Psoas muscle (tissue), 8 donors: ENCODE data around the gene CSPG5. TPM values are rescaled to one million over a fixed set of nuclear protein-coding genes. Genes with fewer than 3 reads are reported as not detected.
A peak's percentile ranks its signal among the peaks of the same experiment; 100 is the strongest.

Experiments
- ATAC-seq, 4 donors: fragments of 200-7000 bp; cut with Tn5 transposase; one replicate each; pipeline ENCODE4 v1.9.1; 2020; ENCODE audit warnings: moderate library complexity in 3 of 4, mild to moderate bottlenecking in 2 of 4
- DNase-seq, 2 donors: peaks; one replicate each; pipeline ENCODE4 v3.0.0-alpha.2; 2020
- H3K27ac ChIP-seq: fragments of 200-600 bp; one replicate; pipeline ENCODE4 v1.8.0; 2022
- H3K27me3 ChIP-seq, 3 donors: fragments of 200-600 bp in 1 of 3; one replicate each; pipeline versions ENCODE4 v1.6.1 to v1.8.0; 2013 to 2022; ENCODE audit warnings: low read length in 2 of 3, mild to moderate bottlenecking in 2 of 3, moderate library complexity in 1 of 3; ENCODE audit not compliant: insufficient read depth in 3 of 3
- H3K36me3 ChIP-seq, 2 donors: fragments of 200-600 bp in 1 of 2; one replicate each; pipeline versions ENCODE4 v1.6.1 to v1.8.0; 2013 to 2022; ENCODE audit warnings: low read depth in 1 of 2, mild to moderate bottlenecking in 1 of 2, moderate library complexity in 1 of 2; ENCODE audit not compliant: insufficient read depth in 1 of 2
- H3K4me1 ChIP-seq: fragments of 200-600 bp; one replicate; pipeline ENCODE4 v1.8.0; 2022
- H3K4me3 ChIP-seq: fragments of 200-600 bp; one replicate; pipeline ENCODE4 v1.8.0; 2022; ENCODE audit warnings: mild to moderate bottlenecking
- H3K9me3 ChIP-seq: fragments of 200-600 bp; one replicate; pipeline ENCODE4 v1.8.0; 2022
- WGBS, 3 donors: extraction: QIAGEN DNeasy Blood & Tissue Kit; methylation state at CpG; one replicate each; pipeline versions ENCODE4 v1.1.6 to v1.1.7; 2013; 5-methylcytosine and 5-hydroxymethylcytosine counted together
- intact Hi-C, 2 donors: fragments of 100-400 bp; cut with DNase I; formaldehyde crosslinking; loops; one replicate each; pipeline versions ENCODE4 v1.11.0 to v1.14.2; 2022
- polyA plus RNA-seq, 3 donors: library from polyadenylated mRNA; stranded (reverse); fragments of 200-250 nt; gene quantifications; one replicate each; pipeline ENCODE4 v1.2.3, GENCODE V29; 2013
- total RNA-seq, 4 donors: library from RNA; stranded (reverse); fragmentation: NEBNext Ultra II Directional in 2 of 4; extraction: Animal tissue kit (Norgen Biotek cat#: 25700) in 2 of 4; gene quantifications; one replicate each; pipeline versions ENCODE4 v1.2.1 to v1.2.4, GENCODE V29; 2021 to 2023
- TF ChIP-seq, protein P1 (sequence below): fragments of 200-600 bp; IDR thresholded peaks from one replicate; pipeline ENCODE4 v1.8.0; 2022; ENCODE audit warnings: antibody characterized with exemption
- donor health status: healthy with polysubstance abuse.
- donor health status: DM: no; HTN: no; CAD: no; lungs with moderate emphysema.
- donor health status: Bipolar disorder and iron deficiency.
- donor health status: healthy.
- donor health status: DM: yes; HTN: yes; CAD: no.
- donor health status: DM: no; HTN: no; CAD: no.
- donor health status: DM: no; HTN: no; CAD: no.
- donor health status: DM: yes; HTN: yes; CAD: no.

CSPG5 gene
- total and polyA plus RNA-seq, 7 donors = 0.18 to 1.1 (median 0.28) TPM; not detected in 1

DNA sequence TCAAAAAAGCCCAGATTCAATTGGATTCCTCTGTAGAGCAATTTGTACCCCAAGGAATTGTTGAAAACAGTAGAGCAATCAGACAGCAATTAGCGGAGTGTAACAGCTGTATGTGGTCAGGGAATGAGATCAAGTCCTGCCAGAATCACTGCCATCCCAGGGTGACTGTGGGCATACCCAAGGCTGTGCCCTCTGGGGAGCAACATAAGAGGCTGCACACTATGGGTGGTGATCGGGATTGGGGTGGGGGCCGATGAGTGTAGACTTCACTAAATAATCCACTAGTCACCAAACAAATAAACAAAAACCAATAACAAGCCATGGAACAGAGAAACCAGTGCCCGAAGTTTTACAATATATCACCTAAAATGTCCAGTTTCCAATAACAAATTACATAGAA lies 53.0 kb downstream of the CSPG5 start:
- H3K9me3 ChIP-seq = no peaks in the 10 kb centered on the region
- H3K36me3 ChIP-seq = no peaks in the 10 kb centered on the region
- no peak for DNase-seq
- no peak overlapping the region for H3K27ac ChIP-seq
- 84 to 88% (median 87%) methylated on average over 4 of the region's 4 CpGs for WGBS, 3 donors
- ATAC-seq = no peak
- TF ChIP-seq, protein P1, sequence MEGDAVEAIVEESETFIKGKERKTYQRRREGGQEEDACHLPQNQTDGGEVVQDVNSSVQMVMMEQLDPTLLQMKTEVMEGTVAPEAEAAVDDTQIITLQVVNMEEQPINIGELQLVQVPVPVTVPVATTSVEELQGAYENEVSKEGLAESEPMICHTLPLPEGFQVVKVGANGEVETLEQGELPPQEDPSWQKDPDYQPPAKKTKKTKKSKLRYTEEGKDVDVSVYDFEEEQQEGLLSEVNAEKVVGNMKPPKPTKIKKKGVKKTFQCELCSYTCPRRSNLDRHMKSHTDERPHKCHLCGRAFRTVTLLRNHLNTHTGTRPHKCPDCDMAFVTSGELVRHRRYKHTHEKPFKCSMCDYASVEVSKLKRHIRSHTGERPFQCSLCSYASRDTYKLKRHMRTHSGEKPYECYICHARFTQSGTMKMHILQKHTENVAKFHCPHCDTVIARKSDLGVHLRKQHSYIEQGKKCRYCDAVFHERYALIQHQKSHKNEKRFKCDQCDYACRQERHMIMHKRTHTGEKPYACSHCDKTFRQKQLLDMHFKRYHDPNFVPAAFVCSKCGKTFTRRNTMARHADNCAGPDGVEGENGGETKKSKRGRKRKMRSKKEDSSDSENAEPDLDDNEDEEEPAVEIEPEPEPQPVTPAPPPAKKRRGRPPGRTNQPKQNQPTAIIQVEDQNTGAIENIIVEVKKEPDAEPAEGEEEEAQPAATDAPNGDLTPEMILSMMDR = no peak
- no peaks in the 10 kb centered on the region for H3K4me1 ChIP-seq
- H3K27me3 ChIP-seq = no peaks in the 10 kb centered on the region
- intact Hi-C loops = no loop called here
- H3K4me3 ChIP-seq = no peak overlapping the region

DNA sequence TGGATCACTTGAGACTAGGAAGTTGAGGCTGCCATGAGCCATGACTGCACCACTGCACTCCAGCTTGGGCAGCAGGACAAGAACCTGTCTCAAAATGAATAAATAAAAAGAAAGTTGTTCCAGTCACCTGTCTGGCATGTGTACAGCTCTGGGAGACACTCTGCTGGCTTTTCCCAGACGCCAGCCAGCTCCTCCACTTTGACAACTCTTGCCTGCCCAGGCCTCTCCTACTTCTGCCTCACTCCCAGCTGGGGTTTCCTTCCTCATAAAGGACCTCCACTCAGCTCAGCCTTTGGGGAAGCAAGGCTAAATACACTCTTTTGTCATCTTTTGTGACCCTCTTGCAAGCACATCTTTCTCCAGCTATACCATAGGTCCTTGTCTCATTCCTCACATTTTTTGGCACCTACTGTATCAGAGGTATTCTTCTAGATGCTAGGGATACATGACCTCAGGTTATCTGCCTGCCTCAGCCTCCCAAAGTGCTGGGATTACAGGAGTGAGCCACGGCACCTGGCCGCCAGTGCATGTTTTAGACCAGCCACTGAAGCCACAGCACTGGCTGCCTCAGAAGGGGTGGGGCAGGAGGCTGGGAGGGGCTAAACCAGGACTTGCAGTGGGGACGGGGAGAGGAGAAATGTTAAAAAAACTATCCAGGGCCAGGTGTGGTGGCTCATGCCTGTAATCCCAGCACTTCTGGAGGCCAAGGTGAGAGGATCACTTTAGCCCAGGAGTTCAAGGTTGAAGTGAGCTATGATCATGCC lies 55.2 kb downstream of the CSPG5 start:
- TF ChIP-seq, protein P1 = no peak
- ATAC-seq (no peak), DNase-seq (no peak)
- no peaks in the 10 kb centered on the region for H3K27me3 ChIP-seq
- 48 to 78% (median 62%) methylated on average over 3 to 4 of the region's 4 CpGs for WGBS, 3 donors
- H3K9me3 ChIP-seq = no peaks in the 10 kb centered on the region
- no peak overlapping the region for H3K27ac ChIP-seq
- no peaks in the 10 kb centered on the region for H3K36me3 ChIP-seq
- no peaks in the 10 kb centered on the region for H3K4me1 ChIP-seq
- intact Hi-C loops = loop anchor here in 1 of 2 donors (2.0 kb wide), 1 partner anchor 265 kb away; no protein-coding TSS in a partner anchor
- H3K4me3 ChIP-seq = no peak overlapping the region

DNA sequence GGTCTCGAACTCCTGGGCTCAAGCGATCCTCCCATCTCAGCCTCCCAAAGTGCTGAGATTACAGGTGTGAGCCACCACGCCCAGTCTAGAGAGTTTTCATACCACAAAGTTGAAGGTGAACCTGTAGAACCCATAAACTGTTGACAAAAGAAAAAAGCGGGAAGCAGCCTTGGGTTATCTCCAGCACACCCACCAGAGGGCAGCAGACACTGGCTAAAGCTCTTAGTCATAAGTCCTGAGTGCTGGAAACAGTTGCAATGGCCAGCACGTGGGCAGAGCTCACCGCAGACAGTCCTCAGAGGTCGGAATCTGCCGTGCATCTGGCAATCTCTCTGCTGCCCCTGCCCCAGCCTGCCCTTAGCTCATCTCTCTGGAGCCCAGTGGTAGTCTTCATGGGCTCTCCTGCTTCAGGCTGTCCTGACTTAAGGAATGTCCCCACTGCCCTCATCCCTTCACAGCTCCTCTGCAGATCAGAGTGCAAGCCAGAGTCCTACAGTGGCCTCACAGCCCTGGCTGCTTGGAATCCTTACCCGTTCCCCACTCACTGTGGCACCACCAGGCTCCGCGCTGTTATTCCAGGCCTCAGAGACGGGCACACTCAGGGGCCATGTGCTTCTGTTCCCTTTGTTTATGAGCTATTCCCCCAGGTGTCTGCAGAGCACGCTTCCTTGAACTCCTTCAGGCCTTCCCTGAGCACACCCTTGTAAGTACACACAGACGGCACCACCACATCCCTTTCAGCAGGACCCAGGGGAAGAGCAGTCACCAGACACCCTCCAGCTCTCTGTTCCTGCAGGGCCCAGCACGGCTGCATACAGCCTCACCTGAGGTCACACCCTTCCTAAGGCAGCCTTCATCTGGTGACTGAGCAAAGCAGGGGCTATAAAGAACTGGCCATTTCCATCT lies 56.3 kb downstream of the CSPG5 start:
- Histone ChIP-seq H3K4me1 (no peaks in the 10 kb centered on the region), H3K36me3 (no peaks in the 10 kb centered on the region), H3K27ac (no peak overlapping the region), H3K4me3 (no peak overlapping the region), H3K27me3 (no peaks in the 10 kb centered on the region), H3K9me3 (no peaks in the 10 kb centered on the region)
- DNase-seq (peak; percentile 72 to 89), ATAC-seq (peak; percentile 97 to 100 (median 99))
- 34 to 39% (median 36%) methylated on average over 15 of the region's 15 CpGs for WGBS, 3 donors
- intact Hi-C loops = loop anchor here (1.0 to 2.0 kb wide), 2 partner anchors 266 to 267 kb away; no protein-coding TSS in a partner anchor
- TF ChIP-seq, protein P1 = peak; percentile 91

DNA sequence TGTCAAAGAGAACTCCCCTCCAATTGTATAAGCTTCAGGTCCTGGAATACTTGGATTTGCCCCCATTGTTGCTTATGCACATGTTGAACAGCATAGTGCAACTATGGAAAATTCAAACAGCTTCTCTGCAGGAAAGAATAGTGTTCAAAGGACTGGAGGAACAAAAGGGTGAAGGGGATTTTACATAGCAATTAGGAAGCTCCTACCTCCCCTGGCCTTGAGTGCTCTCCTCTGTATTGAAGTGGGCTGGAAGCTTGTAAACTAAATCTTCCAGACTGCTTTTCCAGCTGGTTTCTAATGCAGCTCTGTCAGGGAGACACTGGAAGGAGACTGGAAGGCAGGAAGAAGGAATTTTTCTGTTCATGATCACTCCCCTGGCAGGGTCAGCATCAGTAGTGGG lies 57.9 kb downstream of the CSPG5 start:
- ATAC-seq = no peak
- Histone ChIP-seq H3K27ac (no peak overlapping the region), H3K4me1 (no peaks in the 10 kb centered on the region), H3K4me3 (no peak overlapping the region), H3K9me3 (no peaks in the 10 kb centered on the region), H3K27me3 (no peaks in the 10 kb centered on the region), H3K36me3 (no peaks in the 10 kb centered on the region)
- DNase-seq = no peak
- TF ChIP-seq, protein P1 = no peak
- intact Hi-C loops = no loop called here
